HG03342 (cell line): ENCODE data around the gene CHST6.
"Not testable (repeated sequence)": the region's sequence is repeated elsewhere in the genome, so short reads cannot be mapped to it uniquely, and the experiment has no call there.

Experiments
- ATAC-seq: cut with Tn5 transposase; IDR thresholded peaks from one replicate; pipeline ENCODE4 v1.9.1; 2021; ENCODE audit warnings: mild to moderate bottlenecking, moderate library complexity; ENCODE audit not compliant: unreplicated experiment

The CHST6 gene

GRCh38 chr16:75452464-75453190 lies 42.6 kb downstream of the CHST6 start:
- no peak for ATAC-seq

- ATAC-seq = no peak
Observed at GRCh38 chr16:75446416-75446815, 48.8 kb downstream of the CHST6 start.

GRCh38 chr16:75445298-75445697 lies 49.9 kb downstream of the CHST6 start:
- no peak for ATAC-seq

GRCh38 chr16:75443298-75443697 lies 51.9 kb downstream of the CHST6 start:
- no peak for ATAC-seq

- ATAC-seq = peak; percentile 54
Observed at GRCh38 chr16:75433732-75434413, 61.4 kb downstream of the CHST6 start.

- peak; percentile 93 for ATAC-seq
Observed at GRCh38 chr16:75432828-75433731, 62.2 kb downstream of the CHST6 start, which contains the start of gene CFDP1. TSS of gene CFDP1 (minus strand) at chr16:75433503. CDS start at chr16:75433352, 151 bp downstream.

GRCh38 chr16:75429621-75430403 lies 65.4 kb downstream of the CHST6 start:
- no peak for ATAC-seq

GRCh38 chr16:75426524-75426923 lies 68.7 kb downstream of the CHST6 start:
- ATAC-seq = not testable (repeated sequence)

GRCh38 chr16:75424105-75424762 lies 71.0 kb downstream of the CHST6 start:
- not testable (repeated sequence) for ATAC-seq

- no peak for ATAC-seq
Observed at GRCh38 chr16:75423723-75424104, 71.5 kb downstream of the CHST6 start.
